GM23248 (cell line): ENCODE measurements around the gene HOXB9. TPM values are rescaled to one million over a fixed set of nuclear protein-coding genes. Genes with fewer than 3 reads are reported as not detected.
A peak's percentile ranks its signal among the peaks of the same experiment; 100 is the strongest.

Experiments used
- DNase-seq: peaks from one replicate; pipeline ENCODE4 v3.0.0-alpha.2; 2015
- H2AFZ ChIP-seq: fragments of 200-600 bp; sonication (generic); 2 replicates; pipeline ENCODE4 v1.6.1; 2016; ENCODE audit warnings: antibody characterized with exemption
- H3F3A ChIP-seq: fragments of 200-600 bp; sonication (generic); 2 replicates; pipeline ENCODE4 v1.6.1; 2016; ENCODE audit warnings: mild to moderate bottlenecking, antibody characterized with exemption, mixed run types; ENCODE audit not compliant: insufficient read depth
- H3K27ac ChIP-seq: fragments of 200-600 bp; sonication (generic); 2 replicates; pipeline ENCODE4 v1.5.1; 2016; ENCODE audit warnings: mild to moderate bottlenecking
- H3K27me3 ChIP-seq: fragments of 200-600 bp; sonication (generic); replicated peaks from 2 replicates; pipeline ENCODE4 v1.6.1; 2016; ENCODE audit warnings: mild to moderate bottlenecking; ENCODE audit not compliant: insufficient read depth
- H3K36me3 ChIP-seq: fragments of 200-600 bp; sonication (generic); 2 replicates; pipeline ENCODE4 v1.6.1; 2016; ENCODE audit warnings: low read depth, mild to moderate bottlenecking
- H3K4me1 ChIP-seq: fragments of 200-600 bp; sonication (generic); 2 replicates; pipeline ENCODE4 v1.6.1; 2016; ENCODE audit warnings: mild to moderate bottlenecking; ENCODE audit not compliant: insufficient read depth
- H3K4me2 ChIP-seq: fragments of 200-600 bp; sonication (generic); one replicate; pipeline ENCODE4 v1.6.1; 2016; ENCODE audit warnings: mild to moderate bottlenecking; ENCODE audit not compliant: unreplicated experiment
- H3K4me3 ChIP-seq: fragments of 200-600 bp; sonication (generic); 2 replicates; pipeline ENCODE4 v1.5.1; 2016; ENCODE audit warnings: mild to moderate bottlenecking
- H3K79me2 ChIP-seq: fragments of 200-600 bp; sonication (generic); 2 replicates; pipeline ENCODE4 v1.6.1; 2016; ENCODE audit warnings: mild to moderate bottlenecking; ENCODE audit not compliant: insufficient read depth
- H3K9ac ChIP-seq: fragments of 200-600 bp; sonication (generic); 2 replicates; pipeline ENCODE4 v1.6.1; 2016; ENCODE audit warnings: mild to moderate bottlenecking
- H3K9me2 ChIP-seq: fragments of 200-600 bp; sonication (generic); 2 replicates; pipeline ENCODE4 v1.6.1; 2016; ENCODE audit warnings: mixed run types, mild to moderate bottlenecking, moderate library complexity; ENCODE audit not compliant: insufficient read depth
- H3K9me3 ChIP-seq: fragments of 200-600 bp; sonication (generic); one replicate; pipeline ENCODE4 v1.6.1; 2017; ENCODE audit warnings: low read depth
- H4K20me1 ChIP-seq: fragments of 200-600 bp; sonication (generic); 2 replicates; pipeline ENCODE4 v1.6.0; 2016; ENCODE audit not compliant: insufficient read depth
- EZH2 ChIP-seq: fragments of 200-600 bp; sonication (generic); IDR thresholded peaks from 2 replicates; pipeline ENCODE4 v1.6.1; 2018; ENCODE audit warnings: antibody characterized with exemption, mild to moderate bottlenecking; ENCODE audit not compliant: insufficient read depth, poor library complexity, severe bottlenecking
- EZH2phosphoT487 ChIP-seq: fragments of 200-600 bp; sonication (generic); IDR thresholded peaks from 2 replicates; pipeline ENCODE4 v1.6.1; 2018; ENCODE audit warnings: antibody characterized with exemption, moderate library complexity, mild to moderate bottlenecking, low read depth; ENCODE audit not compliant: insufficient read depth
- WGBS, 2 experiments: methylation state at CpG; one replicate each; pipeline ENCODE4 v1.1.6; 2015 to 2017; ENCODE audit warnings: low lambda C conversion rate in 2 of 2, low coverage in 1 of 2; ENCODE audit errors: missing lambda C conversion rate in 2 of 2; 5-methylcytosine and 5-hydroxymethylcytosine counted together
- in situ Hi-C: fragments of 300-500 bp; cut with MboI; formaldehyde crosslinking; loops from 2 replicates; pipeline ENCODE4 v1.15.0; 2020
- polyA plus RNA-seq: library from polyadenylated mRNA; unstranded; fragments of >200 nt; fragmentation: Nextera tagmentation; extraction: Ambion mirVana; gene quantifications from 2 replicates; pipeline ENCODE4 v1.2.1, GENCODE V29; 2016
- total RNA-seq: library from RNA; depleted of rRNA; stranded (reverse); fragments of >200 nt; shearing (Covaris generic); gene quantifications from 2 replicates; pipeline ENCODE4 v1.2.3, GENCODE V29; 2014; rRNA removed

HOXB9 gene
- total RNA-seq: not detected in 2 replicates
- polyA plus RNA-seq: not detected in 2 replicates

DNA sequence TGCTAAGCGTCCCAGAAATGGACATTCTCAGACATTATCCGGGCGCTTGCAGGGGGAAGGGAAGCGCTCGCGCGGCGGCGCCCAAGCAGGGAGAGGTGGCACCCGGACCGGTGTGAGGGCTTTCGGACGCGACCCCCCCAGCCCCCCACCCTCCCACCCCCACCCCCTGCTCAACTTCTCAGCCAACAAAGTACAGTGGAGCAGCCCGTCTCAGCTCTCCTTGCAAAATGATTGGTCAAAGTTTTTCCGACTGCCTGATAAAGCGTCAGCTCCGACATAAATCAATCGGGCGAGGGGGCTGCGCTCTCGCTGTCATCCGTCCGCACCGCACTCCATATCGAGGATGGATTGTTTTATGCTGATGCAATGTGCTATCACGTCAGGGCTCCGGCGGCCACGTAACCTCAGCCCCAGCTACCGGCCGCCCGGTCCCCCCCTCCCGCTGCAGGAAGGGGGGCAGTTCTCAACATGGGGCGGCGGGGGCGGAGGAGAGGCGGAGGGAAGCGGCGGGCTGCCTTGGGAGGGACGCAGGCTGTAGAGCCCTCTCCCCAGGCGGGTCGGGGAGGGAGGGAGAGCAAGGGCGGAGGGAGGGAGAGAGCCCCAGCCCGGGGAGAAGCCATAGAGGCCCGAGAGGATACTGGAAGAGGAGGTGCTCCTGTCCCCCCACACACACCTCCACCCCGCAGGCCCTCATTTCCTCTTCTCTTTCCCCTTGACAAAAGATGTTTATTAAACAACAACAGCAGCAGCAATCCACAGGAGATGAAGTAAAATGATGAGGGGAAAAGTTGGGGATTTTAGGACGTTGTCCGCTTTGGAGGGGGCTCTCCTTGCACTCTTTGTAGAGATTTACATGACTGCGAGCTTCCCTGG, at the start of gene HOXB9:
HOXB9 (minus strand) TSS at position 114 of the 873 bp plus-strand sequence; CDS start at position 25, 89 bp downstream.
- peak; percentile 81 for TF ChIP-seq EZH2phosphoT487
- no peak for TF ChIP-seq EZH2
- Histone ChIP-seq H3K4me2 (peak within 1 kb of the TSS; percentile 62), H3K9me2 (no peaks in the 10 kb centered on the region), H3K27ac (no peak within 1 kb of the TSS), H3K79me2 (no peaks in the 10 kb centered on the region), H3K9me3 (no peaks in the 10 kb centered on the region), H3K4me1 (no peaks in the 10 kb centered on the region), H3K36me3 (no peaks in the 10 kb centered on the region), H3K27me3 (peaks cover 98% of the 10 kb centered on the region), H3K4me3 (peak within 1 kb of the TSS; percentile 41), H2AFZ (peak within 1 kb of the TSS; percentile 50), H3F3A (no peaks in the 10 kb centered on the region), H3K9ac (no peak within 1 kb of the TSS), H4K20me1 (no peaks in the 10 kb centered on the region)
- in situ Hi-C loops: no loop called here
- WGBS, 2 experiments: 3 to 7% methylated on average over 30 to 49 of the region's 50 CpGs
- peak; percentile 51 for DNase-seq

DNA sequence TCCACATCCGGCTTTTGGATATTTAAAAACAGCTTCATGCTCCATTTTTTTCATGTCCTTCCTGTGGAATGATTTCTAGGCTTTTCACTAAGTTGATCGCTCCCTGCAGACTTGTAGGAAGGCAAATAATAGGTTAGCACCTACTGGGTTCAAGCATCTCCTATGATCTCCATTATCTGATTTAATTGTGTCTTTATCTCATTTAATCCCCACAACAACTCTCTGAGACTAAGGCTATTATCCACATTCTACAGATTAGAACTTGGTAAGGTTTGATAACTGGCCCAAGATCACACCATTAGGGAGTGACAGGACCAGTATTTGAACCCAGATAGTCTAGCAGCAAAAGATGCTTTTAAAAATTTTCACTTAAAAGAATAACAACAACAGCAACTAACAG, 46.2 kb upstream of the HOXB9 start:
- Histone ChIP-seq H3K4me1 (no peaks in the 10 kb centered on the region), H3K27ac (no peak overlapping the region), H3K27me3 (peaks cover 47% of the 10 kb centered on the region), H3K4me2 (no peak overlapping the region), H3K36me3 (no peaks in the 10 kb centered on the region), H3K4me3 (no peak overlapping the region), H3K79me2 (no peaks in the 10 kb centered on the region), H2AFZ (peak overlapping the region; percentile 83; the same call in 1 of the 2 replicates), H3K9ac (no peak overlapping the region), H4K20me1 (no peaks in the 10 kb centered on the region), H3K9me2 (no peaks in the 10 kb centered on the region), H3F3A (no peaks in the 10 kb centered on the region), H3K9me3 (no peaks in the 10 kb centered on the region)
- in situ Hi-C loops: loop anchor here (10.0 kb wide), 1 partner anchor 202 kb away; no protein-coding TSS in a partner anchor
- no peak for DNase-seq
- 48 to 49% methylated on average over 2 of the region's 2 CpGs for WGBS, 2 experiments
- TF ChIP-seq EZH2phosphoT487 (no peak), EZH2 (no peak)

DNA sequence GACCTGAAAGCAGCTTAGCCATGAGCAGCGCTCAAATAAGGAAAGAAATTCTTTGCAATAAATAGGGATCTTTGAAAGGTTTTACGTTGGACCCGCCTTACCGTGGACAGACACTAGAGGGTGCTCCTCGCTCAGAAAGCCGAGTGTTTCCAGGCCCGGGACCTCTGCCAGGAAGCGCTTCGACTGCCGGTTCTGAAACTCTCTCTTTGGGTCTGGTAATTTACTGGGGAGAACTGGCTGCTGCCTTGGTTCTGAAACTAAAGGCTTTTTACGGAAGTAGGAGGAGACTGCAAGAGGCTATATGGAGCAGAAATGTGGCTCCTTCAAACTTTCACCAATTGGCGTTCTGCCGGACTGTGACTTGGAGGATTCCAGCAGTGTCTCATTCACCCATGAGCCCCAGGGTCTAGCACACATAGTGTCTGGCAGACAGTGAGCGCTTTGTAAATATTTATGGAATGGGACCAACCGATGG, 45.6 kb upstream of the HOXB9 start:
- WGBS, 2 experiments: 1 to 2% methylated on average over 15 of the region's 15 CpGs

DNA sequence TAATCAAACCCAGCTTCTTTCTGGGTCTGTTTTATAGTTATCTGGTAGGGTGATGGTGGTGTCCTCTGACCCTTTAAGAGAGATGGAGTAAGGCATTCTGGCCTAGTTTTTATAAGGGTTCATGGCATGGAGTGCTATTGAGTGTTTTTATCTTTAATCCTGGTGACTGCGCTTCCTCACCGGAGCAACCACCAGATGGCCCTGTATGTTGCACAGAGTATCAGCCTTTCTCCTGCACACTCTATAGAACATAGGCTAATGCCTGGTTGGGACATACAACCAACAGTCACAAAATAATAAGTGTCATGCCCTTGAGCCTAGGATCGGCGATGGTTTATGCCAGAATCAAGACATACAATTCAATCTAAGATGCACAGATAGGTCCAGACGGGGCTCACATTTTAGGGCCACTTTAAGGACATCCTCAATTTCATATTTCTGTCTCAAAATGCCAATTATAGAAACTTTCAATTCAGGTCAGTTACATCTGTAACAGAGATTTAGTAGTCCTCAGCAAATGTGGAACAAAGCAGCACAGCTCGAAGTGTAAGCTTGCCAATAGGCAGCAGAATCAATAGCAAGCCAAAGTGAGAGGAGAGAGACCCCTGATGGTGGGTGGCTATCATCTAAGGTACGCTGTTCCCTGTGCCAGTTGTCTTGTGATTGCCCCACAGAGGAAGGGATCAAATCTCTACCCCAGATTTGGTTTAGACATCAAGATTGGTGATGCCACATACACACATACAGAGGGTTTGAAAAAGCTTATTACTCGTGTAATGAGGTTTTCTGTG, 37.2 kb upstream of the HOXB9 start:
- Histone ChIP-seq H3K4me3 (no peak overlapping the region), H3K27me3 (peaks cover 67% of the 10 kb centered on the region), H3K9me3 (no peaks in the 10 kb centered on the region), H3F3A (no peaks in the 10 kb centered on the region), H3K27ac (no peak overlapping the region), H3K4me2 (no peak overlapping the region), H3K4me1 (no peaks in the 10 kb centered on the region), H2AFZ (no peak overlapping the region), H3K79me2 (no peaks in the 10 kb centered on the region), H3K9me2 (no peaks in the 10 kb centered on the region), H3K36me3 (no peaks in the 10 kb centered on the region), H4K20me1 (no peaks in the 10 kb centered on the region), H3K9ac (no peak overlapping the region)
- in situ Hi-C loops: no loop called here
- DNase-seq: no peak
- TF ChIP-seq EZH2phosphoT487 (no peak), EZH2 (no peak)
- 55% methylated on average over 8 of the region's 8 CpGs for WGBS, 2 experiments

More for the DNA sequence above, 45.6 kb upstream of the HOXB9 start:
- no peak overlapping the region for H3K27ac ChIP-seq
- H4K20me1 ChIP-seq: no peaks in the 10 kb centered on the region
- no peaks in the 10 kb centered on the region for H3K79me2 ChIP-seq
- H3K36me3 ChIP-seq: no peaks in the 10 kb centered on the region
- no peaks in the 10 kb centered on the region for H3F3A ChIP-seq
- peak overlapping the region; percentile 90 for H3K4me2 ChIP-seq
- no peak overlapping the region for H3K9ac ChIP-seq
- DNase-seq: peak; percentile 87
- H3K9me2 ChIP-seq: no peaks in the 10 kb centered on the region
- H3K9me3 ChIP-seq: no peaks in the 10 kb centered on the region
- no peaks in the 10 kb centered on the region for H3K4me1 ChIP-seq
- H2AFZ ChIP-seq: peak overlapping the region; percentile 83
- in situ Hi-C loops: loop anchor here (10.0 kb wide), 1 partner anchor 203 kb away; no protein-coding TSS in a partner anchor
- peaks cover 47% of the 10 kb centered on the region for H3K27me3 ChIP-seq
- no peak for TF ChIP-seq EZH2
- TF ChIP-seq EZH2phosphoT487: no peak
- H3K4me3 ChIP-seq: peak overlapping the region; percentile 75
